GM12878 (cell line): ENCODE measurements around the gene CD68.

ENCODE experiments used
- CHD2 ChIP-seq: IDR thresholded peaks from 2 replicates; pipeline ENCODE4 v1.6.1; 2011; ENCODE audit warnings: low read depth, low read length, improper control_type of control experiment, borderline replicate concordance
- CREM ChIP-seq: IDR thresholded peaks from 2 replicates; pipeline ENCODE4 v1.6.1; 2014; ENCODE audit warnings: antibody characterized with exemption, low read depth
- HDGF ChIP-seq: fragments of 450-650 bp; IDR thresholded peaks from 2 replicates; pipeline ENCODE4 v1.6.1; 2016; ENCODE audit warnings: antibody characterized with exemption
- TF ChIP-seq, protein P1 (sequence below): IDR thresholded peaks from 2 replicates; pipeline ENCODE4 v1.6.1; 2012; ENCODE audit warnings: low read depth, low read length, improper control_type of control experiment

- no peak for TF ChIP-seq CREM
- TF ChIP-seq HDGF = no peak
- TF ChIP-seq, protein P1, sequence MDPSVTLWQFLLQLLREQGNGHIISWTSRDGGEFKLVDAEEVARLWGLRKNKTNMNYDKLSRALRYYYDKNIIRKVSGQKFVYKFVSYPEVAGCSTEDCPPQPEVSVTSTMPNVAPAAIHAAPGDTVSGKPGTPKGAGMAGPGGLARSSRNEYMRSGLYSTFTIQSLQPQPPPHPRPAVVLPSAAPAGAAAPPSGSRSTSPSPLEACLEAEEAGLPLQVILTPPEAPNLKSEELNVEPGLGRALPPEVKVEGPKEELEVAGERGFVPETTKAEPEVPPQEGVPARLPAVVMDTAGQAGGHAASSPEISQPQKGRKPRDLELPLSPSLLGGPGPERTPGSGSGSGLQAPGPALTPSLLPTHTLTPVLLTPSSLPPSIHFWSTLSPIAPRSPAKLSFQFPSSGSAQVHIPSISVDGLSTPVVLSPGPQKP = no peak
- TF ChIP-seq CHD2 = no peak
These were observed 16.1 kb upstream of the CD68 start for GRCh38 chr17:7563115-7563869.
